Pancreas (tissue), 10 donors: ENCODE measurements around the gene SLC39A11. TPM values are rescaled to one million over a fixed set of nuclear protein-coding genes. Genes with fewer than 3 reads are reported as not detected.
A peak's percentile ranks its signal among the peaks of the same experiment; 100 is the strongest.

Source experiments
- ATAC-seq, 4 donors: fragments of 200-7000 bp; cut with Tn5 transposase; one replicate each; pipeline versions ENCODE4 v1.8.0 to v1.9.1; 2020; ENCODE audit warnings: mild to moderate bottlenecking in 4 of 4, moderate library complexity in 4 of 4
- DNase-seq, 6 donors: peaks; one replicate each; pipeline ENCODE4 v3.0.0-alpha.2; 2020
- FAIRE-seq: peaks from 2 replicates; lab custom pipeline; 2012; peaks lifted over from hg19 to GRCh38; lab: Jason Lieb, UNC
- H3K27ac ChIP-seq, 4 donors: fragments of 200-600 bp; sonication (generic); 1 replicate in 3 of 4; 2 replicates in 1 of 4; pipeline versions ENCODE4 v1.5.0 to v1.8.0; 2020
- H3K27me3 ChIP-seq, 4 donors: fragments of 200-600 bp; one replicate each; pipeline ENCODE4 v1.8.0; 2021
- H3K36me3 ChIP-seq, 3 donors: fragments of 200-600 bp; sonication (generic) in 1 of 3; one replicate each; pipeline versions ENCODE4 v1.5.0 to v1.8.0; 2020 to 2021
- H3K4me1 ChIP-seq, 3 donors: fragments of 200-600 bp; one replicate each; pipeline ENCODE4 v1.8.0; 2021
- H3K4me3 ChIP-seq, 4 donors: fragments of 200-600 bp; sonication (generic) in 2 of 4; one replicate each; pipeline versions ENCODE4 v1.5.0 to v1.8.0; 2020 to 2021
- H3K9me3 ChIP-seq, 4 donors: fragments of 200-600 bp; one replicate each; pipeline ENCODE4 v1.8.0; 2021
- WGBS, 2 donors: extraction: QIAGEN DNeasy Blood & Tissue Kit; methylation state at CpG; one replicate each; pipeline ENCODE4 v1.1.7; 2013; 5-methylcytosine and 5-hydroxymethylcytosine counted together
- intact Hi-C, 3 donors: fragments of 100-400 bp; cut with DNase I; formaldehyde crosslinking; loops; one replicate each; pipeline versions ENCODE4 v1.11.1 to v1.14.2; 2022
- polyA plus RNA-seq, 2 donors: library from polyadenylated mRNA; stranded (reverse); fragments of 200-250 nt; gene quantifications; one replicate each; pipeline ENCODE4 v1.2.3, GENCODE V29; 2013
- total RNA-seq, 6 donors: library from RNA; stranded (reverse); fragmentation: NEBNext Ultra II Directional in 4 of 6; extraction: Animal tissue kit (Norgen Biotek cat#: 25700) in 4 of 6; gene quantifications; one replicate each; pipeline versions ENCODE4 v1.2.1 to v1.2.4, GENCODE V29; 2021 to 2023
- TF ChIP-seq, protein P1 (sequence below), 4 donors: fragments of 200-600 bp; sonication (generic) in 3 of 4; IDR thresholded peaks; one replicate each; pipeline versions ENCODE4 v1.5.0 to v1.8.0; 2021; ENCODE audit warnings: antibody characterized with exemption in 4 of 4
- donor health status: healthy with polysubstance abuse.
- donor health status: DM: no; HTN: no; CAD: no; lungs with moderate emphysema.
- donor health status: DM: no; HTN: no; CAD: no.
- donor health status: control.
- donor health status: control.
- donor health status: Bipolar disorder and iron deficiency.
- donor health status: DM: yes; HTN: yes; CAD: no.
- donor health status: DM: no; HTN: no; CAD: no.
- donor health status: DM: no; HTN: no; CAD: no.
- donor health status: DM: yes; HTN: yes; CAD: no.

Gene SLC39A11
- total and polyA plus RNA-seq, 8 donors: 7.9 to 32.9 (median 19.9) TPM

DNA sequence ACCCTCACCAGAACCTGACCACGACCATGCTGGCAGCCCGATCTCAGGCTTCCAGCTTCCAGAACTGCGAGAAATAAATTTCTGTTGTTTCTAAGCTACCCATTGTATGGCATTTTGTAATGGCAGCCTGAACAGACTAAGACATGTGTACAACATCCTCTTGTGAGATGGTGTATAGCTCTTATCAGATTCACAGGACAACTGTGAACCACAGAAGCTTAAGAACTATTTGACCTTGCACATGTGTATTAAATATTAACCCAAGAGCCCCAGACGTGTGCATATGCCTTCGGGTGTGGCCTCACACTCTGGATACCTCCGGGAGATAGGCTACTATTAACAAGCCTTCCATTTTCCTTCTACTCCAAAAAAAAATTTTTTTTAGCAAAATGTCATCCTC, 248.9 kb downstream of the SLC39A11 start:
- peak in 1 of 4 donors; percentile 15 for ATAC-seq
- Histone ChIP-seq H3K27me3 (no peaks in the 10 kb centered on the region), H3K4me3 (no peak overlapping the region), H3K9me3 (no peaks in the 10 kb centered on the region), H3K4me1 (no peaks in the 10 kb centered on the region), H3K27ac (no peak overlapping the region), H3K36me3 (no peaks in the 10 kb centered on the region)
- no peak for DNase-seq
- TF ChIP-seq, protein P1, sequence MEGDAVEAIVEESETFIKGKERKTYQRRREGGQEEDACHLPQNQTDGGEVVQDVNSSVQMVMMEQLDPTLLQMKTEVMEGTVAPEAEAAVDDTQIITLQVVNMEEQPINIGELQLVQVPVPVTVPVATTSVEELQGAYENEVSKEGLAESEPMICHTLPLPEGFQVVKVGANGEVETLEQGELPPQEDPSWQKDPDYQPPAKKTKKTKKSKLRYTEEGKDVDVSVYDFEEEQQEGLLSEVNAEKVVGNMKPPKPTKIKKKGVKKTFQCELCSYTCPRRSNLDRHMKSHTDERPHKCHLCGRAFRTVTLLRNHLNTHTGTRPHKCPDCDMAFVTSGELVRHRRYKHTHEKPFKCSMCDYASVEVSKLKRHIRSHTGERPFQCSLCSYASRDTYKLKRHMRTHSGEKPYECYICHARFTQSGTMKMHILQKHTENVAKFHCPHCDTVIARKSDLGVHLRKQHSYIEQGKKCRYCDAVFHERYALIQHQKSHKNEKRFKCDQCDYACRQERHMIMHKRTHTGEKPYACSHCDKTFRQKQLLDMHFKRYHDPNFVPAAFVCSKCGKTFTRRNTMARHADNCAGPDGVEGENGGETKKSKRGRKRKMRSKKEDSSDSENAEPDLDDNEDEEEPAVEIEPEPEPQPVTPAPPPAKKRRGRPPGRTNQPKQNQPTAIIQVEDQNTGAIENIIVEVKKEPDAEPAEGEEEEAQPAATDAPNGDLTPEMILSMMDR (IDR thresholded peaks at IDR 0.05): no peak
- no peak for FAIRE-seq
- 62 to 70% methylated on average over 6 of the region's 6 CpGs for WGBS, 2 donors
- intact Hi-C loops: no loop called here

- no peaks in the 10 kb centered on the region for H3K36me3 ChIP-seq
- FAIRE-seq: no peak
These were observed 252.5 kb downstream of the SLC39A11 start for GRCh38 chr17:72840019-72840418.

GRCh38 chr17:72839131-72839725, 253.3 kb downstream of the SLC39A11 start:
- no peak for DNase-seq
- TF ChIP-seq, protein P1 (IDR thresholded peaks at IDR 0.05): no peak
- intact Hi-C loops: no loop called here
- no peak overlapping the region for H3K27ac ChIP-seq
- H3K27me3 ChIP-seq: no peaks in the 10 kb centered on the region
- 91% methylated on average over 2 of the region's 2 CpGs for WGBS, 2 donors
- no peak for FAIRE-seq
- no peaks in the 10 kb centered on the region for H3K4me1 ChIP-seq
- no peak for ATAC-seq
- no peaks in the 10 kb centered on the region for H3K9me3 ChIP-seq
- H3K36me3 ChIP-seq: no peaks in the 10 kb centered on the region
- no peak overlapping the region for H3K4me3 ChIP-seq

More at GRCh38 chr17:72840019-72840418, 252.5 kb downstream of the SLC39A11 start:
- intact Hi-C loops: no loop called here
- H3K4me3 ChIP-seq: no peak overlapping the region
- H3K27me3 ChIP-seq: no peaks in the 10 kb centered on the region
- TF ChIP-seq, protein P1 (IDR thresholded peaks at IDR 0.05): no peak
- no peak overlapping the region for H3K27ac ChIP-seq
- DNase-seq: no peak
- H3K9me3 ChIP-seq: no peaks in the 10 kb centered on the region
- ATAC-seq: no peak
- no peaks in the 10 kb centered on the region for H3K4me1 ChIP-seq

DNA sequence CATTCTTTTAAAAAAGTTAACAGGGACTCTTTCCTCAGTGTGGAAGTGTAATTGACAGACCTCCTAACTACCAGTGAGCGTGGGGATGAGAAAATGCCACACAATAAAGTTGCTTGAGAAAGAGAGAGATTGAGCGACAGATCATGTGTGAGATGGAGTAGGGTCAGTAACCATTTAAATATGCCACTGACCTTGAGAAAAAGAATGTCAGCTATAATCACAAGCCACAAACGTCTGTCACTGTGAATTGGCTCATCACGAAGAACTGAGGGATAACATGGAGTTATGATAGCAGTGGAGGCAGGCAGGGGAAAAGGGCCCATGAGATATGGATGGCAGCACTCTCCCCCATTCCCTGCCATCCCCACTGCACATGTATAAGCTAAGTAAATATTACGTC, 253.9 kb downstream of the SLC39A11 start:
- FAIRE-seq (no peak), ATAC-seq (no peak), DNase-seq (no peak)
- TF ChIP-seq, protein P1 (IDR thresholded peaks at IDR 0.05): no peak
- Histone ChIP-seq H3K4me3 (no peak overlapping the region), H3K9me3 (no peaks in the 10 kb centered on the region), H3K4me1 (no peaks in the 10 kb centered on the region), H3K27ac (no peak overlapping the region), H3K36me3 (no peaks in the 10 kb centered on the region), H3K27me3 (no peaks in the 10 kb centered on the region)
- 78 to 83% methylated on average over 5 of the region's 5 CpGs for WGBS, 2 donors
- intact Hi-C loops: no loop called here

DNA sequence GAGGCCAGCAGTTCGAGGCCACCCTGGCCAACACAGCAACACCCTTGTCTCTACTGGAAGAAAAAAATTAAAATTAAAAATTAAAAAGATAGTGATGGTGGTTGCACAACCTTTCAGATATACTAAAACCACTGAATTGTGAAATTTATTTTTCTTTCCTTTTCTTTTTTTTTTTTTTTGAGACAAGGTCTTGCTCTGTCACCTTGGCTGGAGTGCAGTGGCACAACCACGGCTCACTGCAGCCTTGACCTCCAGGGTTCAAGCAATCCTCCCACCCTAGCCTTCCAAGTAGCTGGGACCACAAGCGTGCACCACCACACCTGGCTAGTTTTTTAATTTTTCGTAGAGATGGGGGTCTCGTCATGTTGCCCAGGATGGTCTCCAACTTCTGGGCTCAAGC, 254.4 kb downstream of the SLC39A11 start:
- Histone ChIP-seq H3K36me3 (no peaks in the 10 kb centered on the region), H3K27ac (no peak overlapping the region), H3K4me1 (no peaks in the 10 kb centered on the region), H3K4me3 (no peak overlapping the region), H3K9me3 (no peaks in the 10 kb centered on the region), H3K27me3 (no peaks in the 10 kb centered on the region)
- intact Hi-C loops: no loop called here
- TF ChIP-seq, protein P1 (IDR thresholded peaks at IDR 0.05): no peak
- WGBS, 2 donors: 95 to 96% methylated on average over 5 of the region's 5 CpGs
- FAIRE-seq: no peak
- ATAC-seq: no peak
- DNase-seq: no peak
